T-helper 17 cell (primary cell): ENCODE measurements around the gene CTDSPL. TPM values are rescaled to one million over a fixed set of nuclear protein-coding genes. Genes with fewer than 3 reads are reported as not detected.
A peak's percentile ranks its signal among the peaks of the same experiment; 100 is the strongest.

Experiments used
- ATAC-seq: fragments of 150-1000 bp; cut with Tn5 transposase; 2 replicates; pipeline ENCODE4 v1.10.0; 2021; ENCODE audit warnings: mild to moderate bottlenecking, moderate library complexity
- DNase-seq, 3 donors: peaks; one replicate each; pipeline versions ENCODE4 v3.0.0 to v3.0.0-alpha.2; 2020 to 2021
- H3K9me3 ChIP-seq: one replicate; pipeline ENCODE4 v1.7.0; 2013; ENCODE audit warnings: low read length, mild to moderate bottlenecking; ENCODE audit not compliant: control insufficient read depth, poor library complexity, severe bottlenecking
- H3K27ac Mint-ChIP-seq: one replicate; pipeline ENCODE4 v1.8.0; 2022; ENCODE audit warnings: mild to moderate bottlenecking, moderate library complexity, mixed read lengths
- H3K27me3 Mint-ChIP-seq: one replicate; pipeline ENCODE4 v1.8.0; 2022; ENCODE audit warnings: mixed read lengths
- H3K36me3 Mint-ChIP-seq: one replicate; pipeline ENCODE4 v1.8.0; 2022; ENCODE audit warnings: low read depth, mixed read lengths
- H3K4me1 Mint-ChIP-seq: one replicate; pipeline ENCODE4 v1.8.0; 2022; ENCODE audit warnings: mild to moderate bottlenecking, mixed read lengths
- H3K4me3 Mint-ChIP-seq: one replicate; pipeline ENCODE4 v1.8.0; 2022; ENCODE audit warnings: mild to moderate bottlenecking, moderate library complexity, mixed read lengths
- total RNA-seq, 4 donors: library from RNA in 2 of 4; stranded (reverse) in 2 of 4; gene quantifications; one replicate each; pipeline ENCODE4 v1.2.3 and lab custom pipeline; 2022 to 2026

The CTDSPL gene
- total RNA-seq, 2 donors from 2014 or later, result 2.2 to 48.0 TPM

GRCh38 chr3:38008971-38009580, 147.4 kb downstream of the CTDSPL start:
- Mint-ChIP-seq H3K36me3 (no peaks in the 10 kb centered on the region), H3K4me3 (no peak overlapping the region), H3K27ac (no peak overlapping the region), H3K27me3 (no peaks in the 10 kb centered on the region), H3K4me1 (peaks cover 9% of the 10 kb centered on the region)
- no peak for ATAC-seq
- DNase-seq, result no peak
- H3K9me3 ChIP-seq, result no peaks in the 10 kb centered on the region

GRCh38 chr3:38009807-38010591, 148.3 kb downstream of the CTDSPL start:
- ATAC-seq, result no peak
- H3K27ac Mint-ChIP-seq, result peak overlapping the region; percentile 53

GRCh38 chr3:38011111-38011510, 149.4 kb downstream of the CTDSPL start:
- Mint-ChIP-seq H3K27ac (peak overlapping the region; percentile 53), H3K36me3 (peaks cover 3% of the 10 kb centered on the region), H3K27me3 (no peaks in the 10 kb centered on the region), H3K4me3 (no peak overlapping the region), H3K4me1 (no peaks in the 10 kb centered on the region)
- DNase-seq, result no peak
- no peak for ATAC-seq
- H3K9me3 ChIP-seq, result no peaks in the 10 kb centered on the region

More at GRCh38 chr3:38009807-38010591, 148.3 kb downstream of the CTDSPL start:
- H3K4me1 Mint-ChIP-seq, result peaks cover under 1% of the 10 kb centered on the region
- H3K27me3 Mint-ChIP-seq, result no peaks in the 10 kb centered on the region
- no peaks in the 10 kb centered on the region for H3K9me3 ChIP-seq
- no peak overlapping the region for H3K4me3 Mint-ChIP-seq
- H3K36me3 Mint-ChIP-seq, result no peaks in the 10 kb centered on the region
- DNase-seq, result no peak

- Mint-ChIP-seq H3K4me3 (no peak overlapping the region), H3K36me3 (peaks cover 20% of the 10 kb centered on the region), H3K4me1 (peaks cover 6% of the 10 kb centered on the region), H3K27ac (peak overlapping the region; percentile 16), H3K27me3 (no peaks in the 10 kb centered on the region)
- DNase-seq, result no peak
- ATAC-seq, result no peak
- no peaks in the 10 kb centered on the region for H3K9me3 ChIP-seq
These were observed 153.8 kb downstream of the CTDSPL start for GRCh38 chr3:38015485-38015884.

GRCh38 chr3:38015984-38016383, 154.3 kb downstream of the CTDSPL start:
- H3K4me3 Mint-ChIP-seq, result no peak overlapping the region
- H3K27ac Mint-ChIP-seq, result peak overlapping the region; percentile 16

GRCh38 chr3:38016410-38016809, 154.7 kb downstream of the CTDSPL start:
- no peaks in the 10 kb centered on the region for H3K27me3 Mint-ChIP-seq
- ATAC-seq, result no peak
- no peak for DNase-seq
- H3K4me1 Mint-ChIP-seq, result peaks cover 13% of the 10 kb centered on the region
- H3K36me3 Mint-ChIP-seq, result peaks cover 21% of the 10 kb centered on the region
- no peak overlapping the region for H3K4me3 Mint-ChIP-seq
- no peak overlapping the region for H3K27ac Mint-ChIP-seq
- H3K9me3 ChIP-seq, result no peaks in the 10 kb centered on the region

More at GRCh38 chr3:38015984-38016383, 154.3 kb downstream of the CTDSPL start:
- Mint-ChIP-seq H3K36me3 (peaks cover 21% of the 10 kb centered on the region), H3K4me1 (peaks cover 10% of the 10 kb centered on the region), H3K27me3 (no peaks in the 10 kb centered on the region)
- no peak for ATAC-seq
- H3K9me3 ChIP-seq, result no peaks in the 10 kb centered on the region
- no peak for DNase-seq

- H3K27me3 Mint-ChIP-seq, result no peaks in the 10 kb centered on the region
- no peaks in the 10 kb centered on the region for H3K9me3 ChIP-seq
- DNase-seq, result no peak
- H3K27ac Mint-ChIP-seq, result no peak overlapping the region
- peaks cover 21% of the 10 kb centered on the region for H3K36me3 Mint-ChIP-seq
- no peak for ATAC-seq
- H3K4me1 Mint-ChIP-seq, result peaks cover 17% of the 10 kb centered on the region
- no peak overlapping the region for H3K4me3 Mint-ChIP-seq
These were observed 155.3 kb downstream of the CTDSPL start for GRCh38 chr3:38016847-38017444.

GRCh38 chr3:38017445-38018295, 156.0 kb downstream of the CTDSPL start:
- peak overlapping the region; percentile 61 for H3K27ac Mint-ChIP-seq
- H3K4me1 Mint-ChIP-seq, result peaks cover 23% of the 10 kb centered on the region
- H3K36me3 Mint-ChIP-seq, result peaks cover 21% of the 10 kb centered on the region
- H3K9me3 ChIP-seq, result no peaks in the 10 kb centered on the region
- ATAC-seq (no peak), DNase-seq (no peak)
- H3K4me3 Mint-ChIP-seq, result no peak overlapping the region
- no peaks in the 10 kb centered on the region for H3K27me3 Mint-ChIP-seq

- ATAC-seq (no peak), DNase-seq (no peak)
These were observed 156.9 kb downstream of the CTDSPL start for GRCh38 chr3:38018296-38019266.

GRCh38 chr3:38019658-38020341, 158.1 kb downstream of the CTDSPL start:
- H3K9me3 ChIP-seq, result no peaks in the 10 kb centered on the region
- Mint-ChIP-seq H3K36me3 (peaks cover 21% of the 10 kb centered on the region), H3K27ac (peak overlapping the region; percentile 96), H3K4me3 (no peak overlapping the region), H3K27me3 (no peaks in the 10 kb centered on the region), H3K4me1 (peaks cover 40% of the 10 kb centered on the region)
- ATAC-seq (no peak), DNase-seq (no peak)

More at GRCh38 chr3:38018296-38019266, 156.9 kb downstream of the CTDSPL start:
- H3K36me3 Mint-ChIP-seq, result peaks cover 21% of the 10 kb centered on the region
- peak overlapping the region; percentile 61 for H3K27ac Mint-ChIP-seq
- H3K4me1 Mint-ChIP-seq, result peaks cover 31% of the 10 kb centered on the region
- H3K4me3 Mint-ChIP-seq, result peak overlapping the region; percentile 57
- no peaks in the 10 kb centered on the region for H3K9me3 ChIP-seq
- H3K27me3 Mint-ChIP-seq, result no peaks in the 10 kb centered on the region

GRCh38 chr3:38020342-38020726, 158.7 kb downstream of the CTDSPL start:
- no peak for DNase-seq
- Mint-ChIP-seq H3K27me3 (no peaks in the 10 kb centered on the region), H3K4me1 (peaks cover 42% of the 10 kb centered on the region), H3K4me3 (no peak overlapping the region), H3K36me3 (peaks cover 18% of the 10 kb centered on the region), H3K27ac (peak overlapping the region; percentile 96)
- no peaks in the 10 kb centered on the region for H3K9me3 ChIP-seq
- no peak for ATAC-seq
